OCI-LY7 (cell line): Measurements from ENCODE around the gene KIF11. TPM values are rescaled to one million over a fixed set of nuclear protein-coding genes. Genes with fewer than 3 reads are reported as not detected.

ENCODE experiments used
- BruUV-seq: library from RNA; stranded (reverse); fragments of 400-500 nt; replicated peaks from 2 replicates; lab custom pipeline; 2021; lab: Mats Ljungman, UMichigan
- CTCF ChIA-PET: fragments of 300-600 bp; sonication (Branson Sonifier 250); formaldehyde crosslinking; loops from one replicate; lab custom pipeline; 2022; ENCODE audit warnings: antibody characterized with exemption; ENCODE audit not compliant: unreplicated experiment; lab: Charles Lee
- POLR2A ChIA-PET: fragments of 300-600 bp; sonication (Branson Sonifier 250); formaldehyde crosslinking; loops from one replicate; lab custom pipeline; 2022; ENCODE audit warnings: antibody characterized with exemption; lab: Charles Lee
- DNase-seq: peaks from one replicate; pipeline ENCODE4 v3.0.0-alpha.2; 2015; ENCODE audit warnings: low spot score
- H2AFZ ChIP-seq: fragments of 200-600 bp; sonication (generic), shearing (Covaris generic); 2 replicates; pipeline ENCODE4 v1.6.1; 2014; ENCODE audit warnings: mild to moderate bottlenecking, antibody characterized with exemption, low read length, moderate library complexity
- H3K27ac ChIP-seq: fragments of 200-600 bp; sonication (generic); 2 replicates; pipeline ENCODE4 v1.5.1; 2014; ENCODE audit warnings: mixed run types, low read depth, mild to moderate bottlenecking, moderate library complexity, low read length, inconsistent platforms; ENCODE audit not compliant: poor library complexity, severe bottlenecking
- H3K36me3 ChIP-seq: fragments of 200-600 bp; sonication (generic); 2 replicates; pipeline ENCODE4 v1.6.1; 2014; ENCODE audit warnings: mild to moderate bottlenecking, antibody characterized with exemption, low read length, moderate library complexity, mixed read lengths; ENCODE audit not compliant: insufficient read depth
- H3K4me1 ChIP-seq: fragments of 200-600 bp; sonication (generic); 2 replicates; pipeline ENCODE4 v1.5.1; 2014; ENCODE audit warnings: mild to moderate bottlenecking, low read length; ENCODE audit not compliant: insufficient read depth, poor library complexity, severe bottlenecking
- H3K4me2 ChIP-seq: fragments of 200-600 bp; sonication (generic); 2 replicates; pipeline ENCODE4 v1.6.1; 2014; ENCODE audit warnings: mild to moderate bottlenecking, low read length
- H3K4me3 ChIP-seq: fragments of 200-600 bp; sonication (generic); 2 replicates; pipeline ENCODE4 v1.5.1; 2014; ENCODE audit warnings: mild to moderate bottlenecking, low read depth, low read length; ENCODE audit not compliant: poor library complexity, severe bottlenecking
- H3K79me2 ChIP-seq: fragments of 200-600 bp; sonication (generic); 2 replicates; pipeline ENCODE4 v1.6.1; 2016; ENCODE audit warnings: low read depth, mild to moderate bottlenecking, low read length, moderate library complexity, mixed read lengths; ENCODE audit not compliant: insufficient read depth
- H3K9me2 ChIP-seq: fragments of 200-600 bp; sonication (generic); 2 replicates; pipeline ENCODE4 v1.6.1; 2016; ENCODE audit warnings: mild to moderate bottlenecking, low read length, mixed read lengths; ENCODE audit not compliant: insufficient read depth
- H3K9me3 ChIP-seq: fragments of 200-600 bp; sonication (generic); 2 replicates; pipeline ENCODE4 v1.6.1; 2014; ENCODE audit warnings: mild to moderate bottlenecking, mixed run types, low read length, mixed read lengths
- H4K20me1 ChIP-seq: fragments of 200-600 bp; sonication (generic); 2 replicates; pipeline ENCODE4 v1.6.1; 2014; ENCODE audit warnings: mild to moderate bottlenecking, antibody characterized with exemption, low read length, moderate library complexity, mixed read lengths; ENCODE audit not compliant: insufficient read depth
- EZH2phosphoT487 ChIP-seq: fragments of 200-600 bp; sonication (generic); IDR thresholded peaks from 2 replicates; pipeline ENCODE4 v1.6.1; 2018; ENCODE audit warnings: low read depth, borderline replicate concordance, mild to moderate bottlenecking, mixed run types, antibody characterized with exemption, low read length, moderate library complexity, mixed read lengths
- intact Hi-C: fragments of 100-400 bp; cut with micrococcal nuclease; formaldehyde crosslinking; loops from one replicate; pipeline ENCODE4 v1.10.0; 2022; ENCODE audit not compliant: unreplicated experiment
- total RNA-seq, 2 experiments: library from RNA; depleted of rRNA in 1 of 2; stranded (reverse); fragments of >200 nt in 1 of 2; shearing (Covaris generic) in 1 of 2; gene quantifications; 2 replicates each; pipeline ENCODE4 v1.2.3, GENCODE V29; 2014 to 2022
- TF ChIP-seq, protein P1 (sequence below): fragments of 200-600 bp; sonication (generic); conservative IDR thresholded peaks from 2 replicates; pipeline ENCODE4 v1.5.1; 2014; ENCODE audit warnings: mild to moderate bottlenecking, antibody characterized with exemption, low read length, moderate library complexity, mixed read lengths

Gene KIF11
- total RNA-seq, 2 experiments from 2014 or later: 71.8 to 103 TPM

GRCh38 chr10:92571649-92572048 is 21.3 kb upstream of the KIF11 start:
- H3K27ac ChIP-seq: no peak overlapping the region
- TF ChIP-seq, protein P1, sequence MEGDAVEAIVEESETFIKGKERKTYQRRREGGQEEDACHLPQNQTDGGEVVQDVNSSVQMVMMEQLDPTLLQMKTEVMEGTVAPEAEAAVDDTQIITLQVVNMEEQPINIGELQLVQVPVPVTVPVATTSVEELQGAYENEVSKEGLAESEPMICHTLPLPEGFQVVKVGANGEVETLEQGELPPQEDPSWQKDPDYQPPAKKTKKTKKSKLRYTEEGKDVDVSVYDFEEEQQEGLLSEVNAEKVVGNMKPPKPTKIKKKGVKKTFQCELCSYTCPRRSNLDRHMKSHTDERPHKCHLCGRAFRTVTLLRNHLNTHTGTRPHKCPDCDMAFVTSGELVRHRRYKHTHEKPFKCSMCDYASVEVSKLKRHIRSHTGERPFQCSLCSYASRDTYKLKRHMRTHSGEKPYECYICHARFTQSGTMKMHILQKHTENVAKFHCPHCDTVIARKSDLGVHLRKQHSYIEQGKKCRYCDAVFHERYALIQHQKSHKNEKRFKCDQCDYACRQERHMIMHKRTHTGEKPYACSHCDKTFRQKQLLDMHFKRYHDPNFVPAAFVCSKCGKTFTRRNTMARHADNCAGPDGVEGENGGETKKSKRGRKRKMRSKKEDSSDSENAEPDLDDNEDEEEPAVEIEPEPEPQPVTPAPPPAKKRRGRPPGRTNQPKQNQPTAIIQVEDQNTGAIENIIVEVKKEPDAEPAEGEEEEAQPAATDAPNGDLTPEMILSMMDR: no peak
- no peak for TF ChIP-seq EZH2phosphoT487
- intact Hi-C loops: loop anchor here (5.0 kb wide), 3 partner anchors 279 to 484 kb away; partner anchors contain the start of genes CPEB3 and MARCHF5
- BruUV-seq: no TSS peak
- H2AFZ ChIP-seq: no peak overlapping the region
- H3K36me3 ChIP-seq: peaks cover 6% of the 10 kb centered on the region; the same call in 1 of the 2 replicates
- H3K9me2 ChIP-seq: no peaks in the 10 kb centered on the region
- H4K20me1 ChIP-seq: no peaks in the 10 kb centered on the region; the same call in 1 of the 2 replicates
- H3K4me1 ChIP-seq: peaks cover 29% of the 10 kb centered on the region
- no peaks in the 10 kb centered on the region for H3K9me3 ChIP-seq
- H3K4me3 ChIP-seq: no peak overlapping the region
- no peak for DNase-seq
- ChIA-PET CTCF (interaction anchor here (0.5 to 0.6 kb wide), 2 partner anchors 52 to 1028 kb away, joined by 3 to 6 read pairs; no protein-coding TSS in a partner anchor), POLR2A (interaction anchor here (0.6 to 5.1 kb wide), 4 partner anchors 20 to 502 kb away, joined by 3 to 32 read pairs (median 3); partner anchors contain the start of gene KIF11)
- peaks cover 25% of the 10 kb centered on the region; the same call in 1 of the 2 replicates for H3K79me2 ChIP-seq
- peak overlapping the region; percentile 89 for H3K4me2 ChIP-seq

GRCh38 chr10:92572362-92573090 is 20.4 kb upstream of the KIF11 start:
- TSS peak; percentile 59 for BruUV-seq
- Histone ChIP-seq H2AFZ (no peak overlapping the region; the same call in 1 of the 2 replicates), H3K9me2 (no peaks in the 10 kb centered on the region), H3K4me1 (peaks cover 29% of the 10 kb centered on the region), H3K79me2 (peaks cover 25% of the 10 kb centered on the region; the same call in 1 of the 2 replicates), H3K4me2 (peak overlapping the region; percentile 89), H3K4me3 (peak overlapping the region; percentile 95), H3K9me3 (no peaks in the 10 kb centered on the region), H4K20me1 (no peaks in the 10 kb centered on the region; the same call in 1 of the 2 replicates), H3K27ac (no peak overlapping the region), H3K36me3 (peaks cover 6% of the 10 kb centered on the region; the same call in 1 of the 2 replicates)
- intact Hi-C loops: loop anchor here (5.0 kb wide), 3 partner anchors 280 to 485 kb away; partner anchors contain the start of genes CPEB3 and MARCHF5
- DNase-seq: no peak
- CTCF ChIA-PET: interaction anchor here (0.5 kb wide), 1 partner anchor 51 kb away, joined by 6 read pairs; no protein-coding TSS in a partner anchor
- no peak for TF ChIP-seq EZH2phosphoT487
- TF ChIP-seq, protein P1: no peak
- POLR2A ChIA-PET: interaction anchor here (0.5 to 5.1 kb wide), 4 partner anchors 19 to 334 kb away, joined by 3 to 32 read pairs (median 3); partner anchors contain the start of gene KIF11
